ENCODE data around the gene KLF2. TPM values are rescaled to one million over a fixed set of nuclear protein-coding genes. Genes with fewer than 3 reads are reported as not detected.
"Not testable (repeated sequence)": the region's sequence is repeated elsewhere in the genome, so short reads cannot be mapped to it uniquely, and the experiment has no call there.

The KLF2 gene
- polyA plus RNA-seq, 1 experiment, result 1.8 TPM

DNA sequence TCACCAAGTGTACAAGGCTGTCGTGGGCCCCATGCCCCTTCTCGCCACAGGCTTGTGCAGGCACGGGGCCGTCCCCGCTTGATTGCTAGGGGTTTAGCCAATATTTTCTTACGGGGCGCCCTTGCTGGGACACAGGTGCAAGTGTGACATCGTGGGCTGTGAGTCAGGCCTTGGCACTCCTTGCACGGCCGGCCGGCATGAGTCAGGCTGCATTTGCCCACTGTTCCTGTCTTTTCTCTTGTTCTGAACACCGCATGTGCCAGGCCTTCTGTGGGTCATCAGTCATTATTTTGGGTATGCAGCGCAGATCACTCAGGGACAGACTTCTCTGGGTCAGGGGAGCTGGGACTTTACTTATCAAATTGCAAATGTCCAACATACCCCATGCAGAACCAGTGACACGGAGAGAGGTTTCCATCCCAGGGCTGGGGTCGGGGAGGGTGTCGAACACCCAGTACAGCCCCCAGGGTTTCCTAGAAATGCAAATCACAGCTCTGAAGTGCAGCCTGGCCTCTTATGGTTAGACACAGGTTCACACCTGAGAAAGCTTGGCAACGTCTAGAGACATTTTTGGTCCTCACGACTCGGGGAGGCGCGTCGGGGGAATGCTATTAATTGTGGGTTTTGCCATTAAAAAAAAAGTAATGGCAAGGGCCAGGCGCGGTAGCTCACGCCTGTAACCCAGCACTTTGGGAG, 22.5 kb upstream of the KLF2 start:
- DNase-seq (ENCODE audit: low read depth), result no peak
- TF ChIP-seq, protein P1, sequence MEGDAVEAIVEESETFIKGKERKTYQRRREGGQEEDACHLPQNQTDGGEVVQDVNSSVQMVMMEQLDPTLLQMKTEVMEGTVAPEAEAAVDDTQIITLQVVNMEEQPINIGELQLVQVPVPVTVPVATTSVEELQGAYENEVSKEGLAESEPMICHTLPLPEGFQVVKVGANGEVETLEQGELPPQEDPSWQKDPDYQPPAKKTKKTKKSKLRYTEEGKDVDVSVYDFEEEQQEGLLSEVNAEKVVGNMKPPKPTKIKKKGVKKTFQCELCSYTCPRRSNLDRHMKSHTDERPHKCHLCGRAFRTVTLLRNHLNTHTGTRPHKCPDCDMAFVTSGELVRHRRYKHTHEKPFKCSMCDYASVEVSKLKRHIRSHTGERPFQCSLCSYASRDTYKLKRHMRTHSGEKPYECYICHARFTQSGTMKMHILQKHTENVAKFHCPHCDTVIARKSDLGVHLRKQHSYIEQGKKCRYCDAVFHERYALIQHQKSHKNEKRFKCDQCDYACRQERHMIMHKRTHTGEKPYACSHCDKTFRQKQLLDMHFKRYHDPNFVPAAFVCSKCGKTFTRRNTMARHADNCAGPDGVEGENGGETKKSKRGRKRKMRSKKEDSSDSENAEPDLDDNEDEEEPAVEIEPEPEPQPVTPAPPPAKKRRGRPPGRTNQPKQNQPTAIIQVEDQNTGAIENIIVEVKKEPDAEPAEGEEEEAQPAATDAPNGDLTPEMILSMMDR (IDR thresholded peaks at IDR 0.05; ENCODE audit: insufficient read depth, low read depth, low read length), result no peak
- ChIA-PET POLR2A (no interaction called here), CTCF (interaction anchor here (0.6 kb wide), 1 partner anchor 20 kb away, joined by 3 read pairs; no protein-coding TSS in a partner anchor)
- Histone ChIP-seq H3K36me3 (ENCODE audit: control insufficient read depth, insufficient read depth, low read length) (no peaks in the 10 kb centered on the region), H3K27me3 (ENCODE audit: control insufficient read depth, insufficient read depth, low read length) (0 out of 2 replicates have a peak, but pooled peaks cover 2% of the 10 kb centered on the region), H3K4me3 (ENCODE audit: low read depth, low read length) (no peak overlapping the region)

DNA sequence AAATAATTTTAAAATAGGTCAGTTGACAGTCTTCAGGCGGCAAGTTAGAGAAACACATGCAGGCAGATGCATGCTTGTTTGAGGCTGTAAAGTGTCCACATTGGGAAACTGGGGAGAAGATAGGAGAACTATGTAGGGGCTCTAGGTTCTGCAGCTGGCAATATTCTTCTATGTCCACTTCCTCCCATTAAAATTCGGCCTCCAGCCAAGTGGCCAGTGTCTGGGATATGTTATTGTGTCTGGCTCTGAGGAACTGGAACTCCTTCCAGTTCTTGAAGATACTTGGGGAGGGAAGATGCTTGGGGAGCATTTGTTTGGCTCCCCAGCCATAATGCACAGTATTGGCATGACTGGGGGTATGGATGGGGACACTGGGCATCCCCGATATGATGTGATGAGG, 20.9 kb upstream of the KLF2 start:
- H3K4me3 ChIP-seq (ENCODE audit: low read depth, low read length), result no peak overlapping the region
- TF ChIP-seq, protein P1 (IDR thresholded peaks at IDR 0.05; ENCODE audit: insufficient read depth, low read depth, low read length), result no peak
- H3K36me3 ChIP-seq (ENCODE audit: control insufficient read depth, insufficient read depth, low read length), result no peaks in the 10 kb centered on the region
- ChIA-PET CTCF (no interaction called here), POLR2A (no interaction called here)
- 0 out of 2 replicates have a peak, but pooled peaks cover 2% of the 10 kb centered on the region for H3K27me3 ChIP-seq (ENCODE audit: control insufficient read depth, insufficient read depth, low read length)
- no peak for DNase-seq (ENCODE audit: low read depth)

DNA sequence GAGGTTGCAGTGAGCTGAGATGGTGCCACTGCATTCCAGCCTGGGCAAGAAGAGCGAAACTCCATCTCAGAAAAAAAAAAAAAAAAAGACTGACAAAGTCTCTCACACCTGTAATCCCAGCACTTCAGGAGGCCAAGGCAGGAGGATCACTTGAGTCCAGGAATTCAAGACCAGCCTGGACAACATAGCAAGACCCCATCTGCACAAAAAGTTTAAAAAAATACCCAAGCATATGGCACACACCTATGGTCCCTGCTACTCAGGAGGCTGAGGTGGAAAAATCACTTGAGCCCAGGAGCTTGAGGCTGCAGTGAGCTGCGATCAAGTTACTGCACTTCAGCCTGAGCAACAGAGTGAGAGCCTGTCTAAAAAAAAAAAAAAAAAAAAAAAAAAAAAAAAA, 20.1 kb upstream of the KLF2 start:
- POLR2A ChIA-PET; H3K36me3 ChIP-seq (ENCODE audit: control insufficient read depth, insufficient read depth, low read length); H3K27me3 ChIP-seq (ENCODE audit: control insufficient read depth, insufficient read depth, low read length); DNase-seq (ENCODE audit: low read depth); H3K4me3 ChIP-seq (ENCODE audit: low read depth, low read length): not testable (repeated sequence)
- CTCF ChIA-PET, result interaction anchor here (1.0 kb wide), 1 partner anchor 9 kb away, joined by 3 read pairs; no protein-coding TSS in a partner anchor

DNA sequence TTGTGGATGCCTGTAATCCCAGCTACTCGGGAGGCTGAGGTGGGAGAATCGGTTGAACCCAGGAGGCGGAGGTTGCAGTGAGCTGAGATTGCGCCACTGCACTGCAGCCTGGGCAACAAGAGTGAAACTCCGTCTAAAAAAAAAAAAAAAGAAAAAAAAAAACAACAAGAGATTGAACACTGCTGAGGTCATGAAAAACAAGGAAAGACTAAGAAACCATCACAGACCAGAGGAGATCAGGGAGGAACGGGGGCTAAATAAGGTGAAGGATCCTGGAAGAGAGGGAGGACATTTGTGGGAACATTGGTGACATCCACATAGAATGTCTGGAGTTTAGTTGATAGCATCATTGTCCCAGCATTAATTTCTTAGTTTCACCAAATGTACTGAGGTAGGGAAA, 19.6 kb upstream of the KLF2 start:
- CTCF ChIA-PET, result interaction anchor here (1.0 kb wide), 1 partner anchor 8 kb away, joined by 3 read pairs; no protein-coding TSS in a partner anchor
- H3K27me3 ChIP-seq (ENCODE audit: control insufficient read depth, insufficient read depth, low read length); H3K4me3 ChIP-seq (ENCODE audit: low read depth, low read length); DNase-seq (ENCODE audit: low read depth); POLR2A ChIA-PET; H3K36me3 ChIP-seq (ENCODE audit: control insufficient read depth, insufficient read depth, low read length): not testable (repeated sequence)

DNA sequence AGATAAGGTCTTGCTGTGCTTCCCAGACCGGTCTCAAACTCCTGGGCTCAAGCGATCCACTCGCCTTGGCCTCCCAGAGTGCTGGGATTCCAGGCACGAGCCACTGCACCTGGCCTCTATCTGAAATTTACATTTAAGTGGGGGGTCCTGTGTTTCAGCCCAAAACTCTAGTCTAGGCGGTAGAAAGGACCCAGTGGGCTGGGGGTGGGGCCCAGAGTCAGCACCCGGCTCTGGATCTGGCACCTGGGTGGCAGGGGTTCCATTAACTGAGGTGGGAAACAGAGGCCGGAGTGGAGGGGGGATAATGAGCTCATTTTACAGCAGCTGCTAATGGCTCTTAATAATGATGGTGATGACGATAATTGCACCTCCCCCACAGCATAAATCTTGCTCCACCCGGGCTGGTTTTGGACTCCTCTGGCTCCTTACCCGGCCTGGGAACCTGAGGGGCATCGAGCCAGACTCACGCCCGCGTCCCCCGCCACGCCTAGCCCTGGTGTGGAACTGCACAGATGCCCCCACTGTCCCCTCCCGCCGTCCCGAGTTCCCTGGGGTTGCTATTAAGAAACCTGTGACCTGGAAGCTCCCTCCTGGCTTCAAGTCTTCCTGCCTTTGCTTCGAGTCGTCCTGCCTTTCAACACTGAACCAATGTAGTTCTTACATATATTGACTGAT, 17.8 kb upstream of the KLF2 start:
- TF ChIP-seq, protein P1 (IDR thresholded peaks at IDR 0.05; ENCODE audit: insufficient read depth, low read depth, low read length), result no peak
- ChIA-PET CTCF (interaction anchor here (1.0 kb wide), 1 partner anchor 76 kb away, joined by 3 read pairs; no protein-coding TSS in a partner anchor), POLR2A (no interaction called here)
- DNase-seq (ENCODE audit: low read depth), result no peak
- 0 out of 2 replicates have a peak, but pooled peaks cover 2% of the 10 kb centered on the region for H3K27me3 ChIP-seq (ENCODE audit: control insufficient read depth, insufficient read depth, low read length)
- H3K36me3 ChIP-seq (ENCODE audit: control insufficient read depth, insufficient read depth, low read length), result no peaks in the 10 kb centered on the region
- H3K4me3 ChIP-seq (ENCODE audit: low read depth, low read length), result no peak overlapping the region

DNA sequence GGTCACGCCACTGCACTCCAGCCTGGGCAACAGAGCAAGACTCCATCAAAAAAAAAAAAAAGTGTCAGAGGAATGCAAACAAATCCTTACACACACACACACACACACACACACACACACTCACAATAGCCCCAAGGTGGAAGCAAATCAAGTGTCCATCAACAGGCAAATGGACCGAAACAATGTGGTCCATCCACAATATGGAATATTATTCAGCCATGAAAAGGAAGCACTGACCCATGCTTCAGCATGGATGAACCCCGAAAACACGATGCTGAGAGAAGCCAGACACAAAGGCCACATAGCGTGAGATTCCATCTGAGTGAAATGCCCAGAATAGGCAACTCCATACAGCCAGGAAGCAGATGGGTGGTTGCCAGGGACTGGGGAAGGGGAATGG, 16.5 kb upstream of the KLF2 start:
- Histone ChIP-seq H3K36me3 (ENCODE audit: control insufficient read depth, insufficient read depth, low read length) (no peaks in the 10 kb centered on the region), H3K27me3 (ENCODE audit: control insufficient read depth, insufficient read depth, low read length) (0 out of 2 replicates have a peak, but pooled peaks cover 2% of the 10 kb centered on the region), H3K4me3 (ENCODE audit: low read depth, low read length) (no peak overlapping the region)
- TF ChIP-seq, protein P1 (IDR thresholded peaks at IDR 0.05; ENCODE audit: insufficient read depth, low read depth, low read length), result no peak
- CTCF ChIA-PET, result no interaction called here
- POLR2A ChIA-PET, result no interaction called here
- DNase-seq (ENCODE audit: low read depth), result no peak
